ENCODE measurements around the gene MPO.

MPO gene

GRCh38 chr17:58319173-58320162 lies 38.7 kb upstream of the MPO start:
- no peak for DNase-seq

- no peak for DNase-seq
These were observed 38.0 kb upstream of the MPO start for GRCh38 chr17:58318627-58319172.

- DNase-seq, result no peak
These were observed 37.3 kb upstream of the MPO start for GRCh38 chr17:58318065-58318481.

- peak; percentile 80 for DNase-seq
These were observed 36.8 kb upstream of the MPO start for GRCh38 chr17:58317421-58318064.

- DNase-seq, result peak; percentile 1
These were observed 35.7 kb upstream of the MPO start for GRCh38 chr17:58316260-58316960.

- no peak for DNase-seq
These were observed 35.0 kb upstream of the MPO start for GRCh38 chr17:58315750-58316149.

- no peak for DNase-seq
These were observed 34.6 kb upstream of the MPO start for GRCh38 chr17:58315281-58315711.

- DNase-seq, result no peak
These were observed 33.9 kb upstream of the MPO start for GRCh38 chr17:58314706-58315015.

GRCh38 chr17:58313815-58314705 lies 33.3 kb upstream of the MPO start:
- no peak for DNase-seq

- DNase-seq, result no peak
These were observed 32.1 kb upstream of the MPO start for GRCh38 chr17:58312829-58313228.

GRCh38 chr17:58312021-58312630 lies 31.4 kb upstream of the MPO start:
- DNase-seq, result no peak

- no peak for DNase-seq
These were observed 30.7 kb upstream of the MPO start for GRCh38 chr17:58311429-58311894.

GRCh38 chr17:58310511-58311428 lies 30.0 kb upstream of the MPO start:
- no peak for DNase-seq

- no peak for DNase-seq
These were observed 29.2 kb upstream of the MPO start for GRCh38 chr17:58309918-58310259.

GRCh38 chr17:58308985-58309917 lies 28.5 kb upstream of the MPO start:
- DNase-seq, result no peak

- no peak for DNase-seq
These were observed 27.6 kb upstream of the MPO start for GRCh38 chr17:58308173-58308984.

- DNase-seq, result no peak
These were observed 26.9 kb upstream of the MPO start for GRCh38 chr17:58307468-58308172.

Data from activated naive CD4-positive, alpha-beta T cell treated with Interleukin-2 at 50 U/mL for 16 hours (primary cell).